Esophagus muscularis mucosa (tissue), 4 donors: ENCODE results near the gene TINCR.

ENCODE experiments used
- CTCF ChIP-seq, 3 experiments: fragments of 200-600 bp in 2 of 3; fragments of 450-650 bp in 1 of 3; sonication (generic) in 2 of 3; IDR thresholded peaks; one replicate each; pipeline ENCODE4 v1.5.1; 2017 to 2019; ENCODE audit warnings: antibody characterized with exemption in 3 of 3, mild to moderate bottlenecking in 2 of 3, moderate library complexity in 1 of 3
- EP300 ChIP-seq: sonication (generic); formaldehyde crosslinking; IDR thresholded peaks from one replicate; pipeline ENCODE4 v1.6.1; 2017; ENCODE audit warnings: antibody characterized with exemption
- POLR2A ChIP-seq: fragments of 450-650 bp; IDR thresholded peaks from one replicate; pipeline ENCODE4 v1.6.1; 2017; ENCODE audit warnings: antibody characterized with exemption, moderate library complexity, mild to moderate bottlenecking, low read depth
- POLR2AphosphoS5 ChIP-seq, 2 donors: sonication (generic); formaldehyde crosslinking; IDR thresholded peaks; one replicate each; pipeline ENCODE4 v1.6.1; 2017; ENCODE audit warnings: antibody characterized with exemption in 2 of 2

- no peak for TF ChIP-seq CTCF (IDR thresholded peaks at IDR 0.05)
- TF ChIP-seq POLR2A = no peak
- no peak for TF ChIP-seq EP300
- TF ChIP-seq POLR2AphosphoS5 (IDR thresholded peaks at IDR 0.05) = no peak
Observed at GRCh38 chr19:5609881-5610448, 42.2 kb upstream of the TINCR start.
